Transverse colon (tissue), 4 donors: Measurements from ENCODE around the gene TAX1BP3. TPM values are rescaled to one million over a fixed set of nuclear protein-coding genes. Genes with fewer than 3 reads are reported as not detected.

Experiments
- DNase-seq: peaks from one replicate; pipeline ENCODE4 v3.0.0-alpha.2; 2019
- H3K27ac ChIP-seq, 4 donors: fragments of 200-600 bp; sonication (generic); 2 replicates each; pipeline ENCODE4 v1.5.1; 2016 to 2018; ENCODE audit warnings: inconsistent platforms in 4 of 4
- H3K27me3 ChIP-seq: fragments of 200-600 bp; sonication (generic); 2 replicates; pipeline ENCODE4 v1.5.1; 2017; ENCODE audit warnings: inconsistent platforms
- H3K36me3 ChIP-seq, 4 donors: fragments of 200-600 bp; sonication (generic); 2 replicates each; pipeline ENCODE4 v1.5.1; 2017 to 2019; ENCODE audit warnings: inconsistent platforms in 4 of 4
- H3K4me1 ChIP-seq, 4 donors: fragments of 200-600 bp; sonication (generic); 2 replicates each; pipeline ENCODE4 v1.5.1; 2017 to 2020; ENCODE audit warnings: inconsistent platforms in 4 of 4
- H3K4me3 ChIP-seq, 4 donors: fragments of 200-600 bp; sonication (generic); 1 replicate in 1 of 4; 2 replicates in 3 of 4; pipeline versions ENCODE4 v1.5.1 to v1.6.1; 2017 to 2019; ENCODE audit warnings: inconsistent platforms in 4 of 4
- H3K9me3 ChIP-seq, 2 donors: fragments of 200-600 bp; sonication (generic); 2 replicates each; pipeline ENCODE4 v1.5.1; 2017 to 2019; ENCODE audit warnings: inconsistent platforms in 2 of 2
- EP300 ChIP-seq: sonication (generic); formaldehyde crosslinking; IDR thresholded peaks from one replicate; pipeline ENCODE4 v1.6.1; 2017; ENCODE audit warnings: antibody characterized with exemption, low read depth
- POLR2A ChIP-seq: fragments of 450-650 bp; IDR thresholded peaks from one replicate; pipeline ENCODE4 v1.6.1; 2016; ENCODE audit warnings: antibody characterized with exemption, mild to moderate bottlenecking, moderate library complexity
- POLR2AphosphoS5 ChIP-seq, 3 donors: sonication (generic); formaldehyde crosslinking; IDR thresholded peaks; one replicate each; pipeline ENCODE4 v1.6.1; 2016; ENCODE audit warnings: antibody characterized with exemption in 3 of 3
- WGBS, 2 donors: methylation state at CpG; one replicate each; pipeline ENCODE4 v1.1.5; 2018; ENCODE audit warnings: low coverage in 1 of 2; 5-methylcytosine and 5-hydroxymethylcytosine counted together
- in situ Hi-C, 4 donors: fragments of 200-750 bp; cut with MboI; loops; one replicate each; pipeline versions ENCODE4 v1.15.0 to v1.15.1; 2017; ENCODE audit warnings: low sequenced_read_pairs in 3 of 4, low pct_ligation_motif_present in 1 of 4, low pct_unique_long_range_greater_than_20kb in 1 of 4
- intact Hi-C: fragments of 100-400 bp; cut with DNase I; formaldehyde crosslinking; loops from one replicate; pipeline ENCODE4 v1.15.1; 2023; ENCODE audit warnings: low total_unique reads
- total RNA-seq, 4 donors: library from RNA; depleted of rRNA; stranded (reverse); fragments of >200 nt; gene quantifications; one replicate each; pipeline ENCODE4 v1.1.0, GENCODE V29; 2016
- TF ChIP-seq, protein P1 (sequence below), 5 experiments: fragments of 200-600 bp in 3 of 5; fragments of 450-650 bp in 2 of 5; sonication (generic) in 3 of 5; IDR thresholded peaks; 1 replicate in 2 of 5; 2 replicates in 3 of 5; pipeline ENCODE4 v1.5.1; 2016 to 2017; ENCODE audit warnings: antibody characterized with exemption in 5 of 5, inconsistent platforms in 3 of 5, mild to moderate bottlenecking in 2 of 5, moderate library complexity in 1 of 5

The TAX1BP3 gene
- total RNA-seq, 4 donors from 2014 or later = 129 to 451 (median 202) TPM

GRCh38 chr17:3681057-3681456 lies 12.7 kb upstream of the TAX1BP3 start:
- 84 to 90% methylated on average over 4 to 12 of the region's 12 CpGs for WGBS, 2 donors
- in situ Hi-C loops (no loop called here), intact Hi-C loops (no loop called here)

DNA sequence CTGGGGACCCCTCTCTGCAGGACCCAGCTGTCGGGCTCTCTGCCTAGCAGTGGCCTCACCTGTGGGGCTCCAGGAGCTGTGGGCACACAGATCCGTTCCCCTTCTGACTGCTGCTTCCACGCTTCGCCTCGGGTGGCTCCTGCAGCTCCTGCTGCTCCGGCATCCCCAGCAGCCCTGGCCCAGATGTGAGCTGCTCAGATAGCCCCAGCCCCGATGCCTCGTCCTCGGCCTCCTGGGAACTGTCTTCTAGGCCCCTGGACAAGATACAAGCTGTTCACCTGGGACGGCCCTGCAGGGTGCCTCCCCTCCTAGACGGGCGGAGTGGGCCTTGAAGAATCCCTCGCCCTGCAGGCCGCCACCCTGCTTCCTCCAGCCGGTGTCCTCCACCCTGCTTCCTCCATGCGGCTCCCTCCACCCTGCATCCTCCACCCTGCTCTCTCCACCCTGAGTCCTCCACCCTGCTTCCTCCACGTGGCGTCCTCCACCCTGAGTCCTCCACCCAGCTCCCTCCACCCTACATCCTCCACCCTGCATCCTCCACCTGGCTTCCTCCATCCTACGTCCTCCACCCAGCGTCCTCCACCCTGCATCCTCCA lies 11.3 kb upstream of the TAX1BP3 start:
- intact Hi-C loops = no loop called here
- 35 to 40% methylated on average over 4 to 20 of the region's 20 CpGs for WGBS, 2 donors
- Histone ChIP-seq H3K4me1 (no peaks in the 10 kb centered on the region), H3K4me3 (no peak overlapping the region), H3K27me3 (peaks cover 22% of the 10 kb centered on the region), H3K27ac (no peak overlapping the region), H3K36me3 (no peaks in the 10 kb centered on the region), H3K9me3 (no peaks in the 10 kb centered on the region)
- TF ChIP-seq, protein P1, sequence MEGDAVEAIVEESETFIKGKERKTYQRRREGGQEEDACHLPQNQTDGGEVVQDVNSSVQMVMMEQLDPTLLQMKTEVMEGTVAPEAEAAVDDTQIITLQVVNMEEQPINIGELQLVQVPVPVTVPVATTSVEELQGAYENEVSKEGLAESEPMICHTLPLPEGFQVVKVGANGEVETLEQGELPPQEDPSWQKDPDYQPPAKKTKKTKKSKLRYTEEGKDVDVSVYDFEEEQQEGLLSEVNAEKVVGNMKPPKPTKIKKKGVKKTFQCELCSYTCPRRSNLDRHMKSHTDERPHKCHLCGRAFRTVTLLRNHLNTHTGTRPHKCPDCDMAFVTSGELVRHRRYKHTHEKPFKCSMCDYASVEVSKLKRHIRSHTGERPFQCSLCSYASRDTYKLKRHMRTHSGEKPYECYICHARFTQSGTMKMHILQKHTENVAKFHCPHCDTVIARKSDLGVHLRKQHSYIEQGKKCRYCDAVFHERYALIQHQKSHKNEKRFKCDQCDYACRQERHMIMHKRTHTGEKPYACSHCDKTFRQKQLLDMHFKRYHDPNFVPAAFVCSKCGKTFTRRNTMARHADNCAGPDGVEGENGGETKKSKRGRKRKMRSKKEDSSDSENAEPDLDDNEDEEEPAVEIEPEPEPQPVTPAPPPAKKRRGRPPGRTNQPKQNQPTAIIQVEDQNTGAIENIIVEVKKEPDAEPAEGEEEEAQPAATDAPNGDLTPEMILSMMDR (IDR thresholded peaks at IDR 0.05) = no peak
- TF ChIP-seq EP300 (no peak), POLR2AphosphoS5 (IDR thresholded peaks at IDR 0.05) (no peak), POLR2A (no peak)
- in situ Hi-C loops = no loop called here
- DNase-seq = no peak

More at GRCh38 chr17:3681057-3681456, 12.7 kb upstream of the TAX1BP3 start:
- H3K9me3 ChIP-seq = no peaks in the 10 kb centered on the region
- no peak overlapping the region for H3K27ac ChIP-seq
- no peaks in the 10 kb centered on the region for H3K36me3 ChIP-seq
- DNase-seq = no peak
- no peaks in the 10 kb centered on the region for H3K4me1 ChIP-seq
- H3K4me3 ChIP-seq = no peak overlapping the region
- peaks cover 30% of the 10 kb centered on the region for H3K27me3 ChIP-seq
- TF ChIP-seq POLR2AphosphoS5 (IDR thresholded peaks at IDR 0.05) (no peak), POLR2A (no peak), EP300 (no peak)
- TF ChIP-seq, protein P1 (IDR thresholded peaks at IDR 0.05) = no peak

DNA sequence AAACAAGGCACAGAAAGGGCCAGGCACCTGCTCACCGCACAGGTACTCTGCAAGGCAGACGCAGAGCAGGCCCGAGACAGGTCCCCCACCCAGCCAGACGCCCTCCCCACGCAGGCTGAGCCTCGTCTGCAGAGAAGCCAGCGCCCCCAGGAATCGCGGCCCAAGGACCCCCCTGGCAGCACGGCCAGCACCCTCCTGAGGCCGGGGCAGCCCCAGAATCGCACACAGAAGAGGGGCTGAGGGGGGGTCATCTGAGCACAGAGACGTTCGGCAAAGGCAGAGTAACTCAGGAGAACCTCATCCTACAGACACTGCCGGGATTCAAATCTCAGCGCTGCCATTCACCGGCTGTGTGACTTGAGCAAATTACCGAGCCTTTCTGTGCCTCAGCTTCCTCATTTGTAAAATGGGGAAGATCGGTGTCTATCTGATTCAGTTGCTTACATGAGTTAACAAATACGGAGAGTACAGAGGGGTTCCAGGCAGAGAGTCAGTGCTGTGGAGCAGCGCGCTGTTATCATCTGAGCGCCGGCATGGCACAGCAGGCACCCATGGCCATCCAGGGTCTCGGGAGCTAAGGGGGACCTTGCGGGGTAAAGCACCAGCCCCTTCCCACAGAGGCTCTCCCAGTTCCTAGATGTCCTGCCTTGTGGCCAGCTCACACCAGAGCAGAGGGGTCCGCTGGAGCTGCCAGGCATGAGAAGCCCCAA lies 10.6 kb upstream of the TAX1BP3 start:
- no peak for TF ChIP-seq EP300
- no peak for TF ChIP-seq POLR2AphosphoS5 (IDR thresholded peaks at IDR 0.05)
- no peak for TF ChIP-seq POLR2A
- TF ChIP-seq, protein P1 (IDR thresholded peaks at IDR 0.05) = no peak
- intact Hi-C loops (no loop called here), in situ Hi-C loops (no loop called here)
- no peak overlapping the region for H3K4me3 ChIP-seq
- H3K4me1 ChIP-seq = no peaks in the 10 kb centered on the region
- H3K27me3 ChIP-seq = peaks cover 16% of the 10 kb centered on the region
- no peaks in the 10 kb centered on the region for H3K9me3 ChIP-seq
- WGBS, 2 donors = 80 to 86% methylated on average over 1 to 24 of the region's 27 CpGs
- H3K36me3 ChIP-seq = no peaks in the 10 kb centered on the region
- DNase-seq = no peak
- H3K27ac ChIP-seq = no peak overlapping the region

DNA sequence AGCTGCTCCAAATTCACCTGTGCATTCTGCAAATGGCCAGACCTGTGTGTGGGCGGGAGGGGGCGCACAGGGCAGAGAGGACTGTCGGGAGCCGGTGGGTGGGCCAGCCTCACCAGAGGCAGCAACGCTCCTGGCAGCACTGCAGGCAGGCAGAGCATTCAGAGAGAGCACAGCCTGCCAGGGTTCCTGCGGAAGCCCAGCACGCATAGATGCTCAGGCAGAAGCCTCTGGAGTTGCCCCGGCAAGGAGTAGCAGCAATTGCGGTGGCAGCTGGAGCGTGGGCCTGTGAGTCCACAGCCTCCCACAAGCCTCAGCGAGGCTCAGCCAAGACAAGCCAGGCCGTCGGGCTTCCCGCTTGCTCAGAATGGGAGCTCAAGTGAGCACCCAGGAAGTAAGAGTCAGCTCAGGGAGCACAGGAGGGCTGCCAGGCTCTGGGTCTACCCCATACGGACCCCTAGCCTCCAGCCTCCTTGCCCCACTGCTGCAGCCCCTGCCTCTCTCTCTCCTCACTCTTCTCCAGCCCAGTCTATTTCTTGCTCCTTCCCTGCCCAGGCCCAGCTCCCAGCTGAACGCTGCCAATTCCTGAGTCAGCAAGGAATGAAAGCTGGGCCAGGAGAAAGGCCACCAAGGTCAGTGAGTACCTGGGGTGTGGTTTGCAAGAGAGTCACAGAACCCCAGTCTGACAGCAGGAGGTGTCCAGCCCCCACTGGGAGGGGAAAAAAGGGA lies 9.9 kb upstream of the TAX1BP3 start:
- in situ Hi-C loops (no loop called here), intact Hi-C loops (no loop called here)
- H3K27ac ChIP-seq = no peak overlapping the region
- no peaks in the 10 kb centered on the region for H3K9me3 ChIP-seq
- DNase-seq = no peak
- H3K36me3 ChIP-seq = no peaks in the 10 kb centered on the region
- peaks cover 12% of the 10 kb centered on the region for H3K27me3 ChIP-seq
- no peak for TF ChIP-seq POLR2A
- no peak for TF ChIP-seq POLR2AphosphoS5 (IDR thresholded peaks at IDR 0.05)
- TF ChIP-seq, protein P1 (IDR thresholded peaks at IDR 0.05) = no peak
- no peak for TF ChIP-seq EP300
- H3K4me1 ChIP-seq = no peaks in the 10 kb centered on the region
- 40 to 67% methylated on average over 1 to 16 of the region's 16 CpGs for WGBS, 2 donors
- H3K4me3 ChIP-seq = no peak overlapping the region
